Hepatocyte (in vitro differentiated cells): ENCODE measurements around the gene NUCKS1. TPM values are rescaled to one million over a fixed set of nuclear protein-coding genes. Genes with fewer than 3 reads are reported as not detected.

Experiments
- DNase-seq: peaks from one replicate; pipeline ENCODE4 v3.0.0-alpha.2; 2016; ENCODE audit warnings: low spot score
- H2AFZ ChIP-seq: fragments of 200-600 bp; sonication (generic); 2 replicates; pipeline ENCODE4 v1.6.0; 2016; ENCODE audit warnings: antibody characterized with exemption, mild to moderate bottlenecking
- H3K27ac ChIP-seq: fragments of 200-600 bp; sonication (generic); 2 replicates; pipeline ENCODE4 v1.5.1; 2016; ENCODE audit warnings: mild to moderate bottlenecking
- H3K27me3 ChIP-seq: fragments of 200-600 bp; sonication (generic); 2 replicates; pipeline ENCODE4 v1.6.1; 2016
- H3K36me3 ChIP-seq: fragments of 200-600 bp; sonication (generic); replicated peaks from 2 replicates; pipeline ENCODE4 v1.5.1; 2016; ENCODE audit warnings: low read depth; ENCODE audit not compliant: insufficient read depth
- H3K4me1 ChIP-seq: fragments of 200-600 bp; sonication (generic); 2 replicates; pipeline ENCODE4 v1.5.1; 2016; ENCODE audit warnings: mild to moderate bottlenecking, moderate library complexity; ENCODE audit not compliant: insufficient read depth
- H3K4me2 ChIP-seq: fragments of 200-600 bp; sonication (generic); 2 replicates; pipeline ENCODE4 v1.6.0; 2016
- H3K4me3 ChIP-seq: fragments of 200-600 bp; sonication (generic); 2 replicates; pipeline ENCODE4 v1.5.1; 2016; ENCODE audit warnings: mild to moderate bottlenecking
- H3K79me2 ChIP-seq: fragments of 200-600 bp; sonication (generic); 2 replicates; pipeline ENCODE4 v1.6.0; 2017; ENCODE audit warnings: mild to moderate bottlenecking
- H3K9me2 ChIP-seq: fragments of 200-600 bp; sonication (generic); replicated peaks from 2 replicates; pipeline ENCODE4 v1.6.0; 2017; ENCODE audit warnings: mild to moderate bottlenecking; ENCODE audit not compliant: insufficient read depth
- H3K9me3 ChIP-seq: fragments of 200-600 bp; sonication (generic); 2 replicates; pipeline ENCODE4 v1.5.1; 2016; ENCODE audit warnings: low read depth, mild to moderate bottlenecking
- H4K20me1 ChIP-seq: fragments of 200-600 bp; sonication (generic); 2 replicates; pipeline ENCODE4 v1.6.0; 2016; ENCODE audit warnings: mild to moderate bottlenecking; ENCODE audit not compliant: insufficient read depth, poor library complexity, severe bottlenecking
- EZH2 ChIP-seq: fragments of 200-600 bp; sonication (generic); IDR thresholded peaks from 2 replicates; pipeline ENCODE4 v1.6.1; 2016; ENCODE audit warnings: antibody characterized with exemption, mild to moderate bottlenecking, borderline replicate concordance
- EZH2phosphoT487 ChIP-seq: fragments of 200-600 bp; sonication (generic); IDR thresholded peaks from one replicate; pipeline ENCODE4 v1.6.1; 2018; ENCODE audit warnings: antibody characterized with exemption, mild to moderate bottlenecking, low read depth, moderate library complexity; ENCODE audit not compliant: unreplicated experiment, severe bottlenecking
- WGBS: methylation state at CpG from one replicate; pipeline ENCODE4 v1.1.6; 2016; ENCODE audit warnings: low lambda C conversion rate; ENCODE audit errors: missing lambda C conversion rate; 5-methylcytosine and 5-hydroxymethylcytosine counted together
- polyA plus RNA-seq: library from polyadenylated mRNA; unstranded; fragments of >200 nt; fragmentation: Nextera tagmentation; extraction: Ambion mirVana; gene quantifications from 2 replicates; pipeline ENCODE4 v1.2.1, GENCODE V29; 2016
- total RNA-seq: library from RNA; depleted of rRNA; stranded (reverse); fragments of >200 nt; gene quantifications from 2 replicates; pipeline ENCODE4 v1.2.3, GENCODE V29; 2014
- TF ChIP-seq, protein P1 (sequence below): fragments of 200-600 bp; sonication (generic); IDR thresholded peaks from 2 replicates; pipeline ENCODE4 v1.5.1; 2016; ENCODE audit warnings: antibody characterized with exemption, mild to moderate bottlenecking; ENCODE audit not compliant: poor library complexity

Gene NUCKS1
- total and polyA plus RNA-seq, 2 experiments from 2014 or later: 28.4 to 143 TPM

DNA sequence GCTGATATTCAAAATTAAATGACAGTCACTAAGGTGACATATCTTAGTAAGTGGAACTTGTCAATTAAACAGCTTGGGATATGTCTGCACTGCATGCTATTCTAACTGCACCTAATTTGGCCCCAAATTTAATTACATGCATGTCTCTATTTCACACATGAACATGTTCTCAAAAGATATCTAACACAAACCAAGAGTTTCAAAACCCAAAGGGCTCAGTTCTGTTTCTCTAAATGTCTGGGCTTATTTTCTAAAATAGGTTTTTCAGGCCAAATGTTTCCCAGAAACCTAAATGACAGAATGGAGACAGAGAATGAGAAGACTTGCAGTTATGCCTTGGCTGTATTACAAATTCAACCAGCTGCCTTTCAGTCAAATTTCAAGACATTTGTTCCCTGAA lies 14.0 kb upstream of the NUCKS1 start:
- no peak for DNase-seq
- H2AFZ ChIP-seq: no peak overlapping the region
- no peaks in the 10 kb centered on the region for H3K4me1 ChIP-seq
- H3K79me2 ChIP-seq: no peaks in the 10 kb centered on the region
- no peaks in the 10 kb centered on the region for H3K27me3 ChIP-seq
- H3K9me2 ChIP-seq: no peaks in the 10 kb centered on the region
- H3K4me2 ChIP-seq: no peak overlapping the region
- H3K36me3 ChIP-seq: no peaks in the 10 kb centered on the region
- H3K27ac ChIP-seq: no peak overlapping the region
- no peak overlapping the region for H3K4me3 ChIP-seq
- no peaks in the 10 kb centered on the region for H3K9me3 ChIP-seq
- no peaks in the 10 kb centered on the region for H4K20me1 ChIP-seq
- no peak for TF ChIP-seq EZH2

DNA sequence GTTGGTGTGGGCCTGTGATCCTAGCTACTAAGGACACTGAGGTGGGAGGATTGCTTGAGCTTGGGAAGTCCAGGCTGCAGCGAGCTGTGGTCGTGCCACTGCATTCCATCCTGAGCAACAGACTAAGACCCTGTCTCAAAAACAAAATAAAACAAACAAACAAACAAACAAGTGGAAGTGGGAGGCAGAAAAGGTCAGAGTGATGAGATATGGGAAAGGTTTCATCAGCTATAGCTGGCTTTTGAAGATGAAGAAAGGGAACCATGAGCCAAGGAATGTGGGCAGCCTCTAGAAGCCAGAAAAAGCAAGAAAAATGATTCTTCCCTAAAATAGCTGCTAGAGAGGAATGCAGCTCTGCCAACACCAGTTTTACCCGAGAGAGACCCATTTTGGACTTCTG lies 10.6 kb upstream of the NUCKS1 start:
- DNase-seq: no peak

DNA sequence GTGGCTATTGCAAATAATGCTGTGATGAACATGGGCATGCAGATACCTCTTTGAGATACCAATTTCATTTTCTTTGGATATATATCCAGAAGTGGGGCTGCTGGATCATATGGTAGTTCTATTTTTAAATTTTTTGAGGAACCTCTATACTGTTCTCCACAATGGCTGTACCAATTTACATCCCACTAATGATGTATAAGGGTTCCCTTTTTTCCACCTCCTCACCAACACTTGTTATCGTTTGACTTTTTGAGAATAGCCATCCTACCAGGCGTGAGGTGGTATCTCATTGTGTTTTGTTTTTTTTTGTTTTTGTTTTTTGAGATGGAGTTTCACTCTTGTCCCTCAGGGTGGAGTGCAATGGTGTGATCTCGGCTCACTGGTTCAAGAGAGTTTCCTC lies 6.6 kb upstream of the NUCKS1 start:
- Histone ChIP-seq H4K20me1 (no peaks in the 10 kb centered on the region), H3K9me3 (no peaks in the 10 kb centered on the region), H3K4me1 (no peaks in the 10 kb centered on the region), H3K4me3 (no peak overlapping the region), H3K4me2 (no peak overlapping the region), H3K27ac (no peak overlapping the region), H3K27me3 (no peaks in the 10 kb centered on the region), H2AFZ (no peak overlapping the region), H3K9me2 (no peaks in the 10 kb centered on the region), H3K79me2 (no peaks in the 10 kb centered on the region), H3K36me3 (no peaks in the 10 kb centered on the region)
- DNase-seq: no peak
- TF ChIP-seq EZH2phosphoT487 (no peak), EZH2 (no peak)
- TF ChIP-seq, protein P1, sequence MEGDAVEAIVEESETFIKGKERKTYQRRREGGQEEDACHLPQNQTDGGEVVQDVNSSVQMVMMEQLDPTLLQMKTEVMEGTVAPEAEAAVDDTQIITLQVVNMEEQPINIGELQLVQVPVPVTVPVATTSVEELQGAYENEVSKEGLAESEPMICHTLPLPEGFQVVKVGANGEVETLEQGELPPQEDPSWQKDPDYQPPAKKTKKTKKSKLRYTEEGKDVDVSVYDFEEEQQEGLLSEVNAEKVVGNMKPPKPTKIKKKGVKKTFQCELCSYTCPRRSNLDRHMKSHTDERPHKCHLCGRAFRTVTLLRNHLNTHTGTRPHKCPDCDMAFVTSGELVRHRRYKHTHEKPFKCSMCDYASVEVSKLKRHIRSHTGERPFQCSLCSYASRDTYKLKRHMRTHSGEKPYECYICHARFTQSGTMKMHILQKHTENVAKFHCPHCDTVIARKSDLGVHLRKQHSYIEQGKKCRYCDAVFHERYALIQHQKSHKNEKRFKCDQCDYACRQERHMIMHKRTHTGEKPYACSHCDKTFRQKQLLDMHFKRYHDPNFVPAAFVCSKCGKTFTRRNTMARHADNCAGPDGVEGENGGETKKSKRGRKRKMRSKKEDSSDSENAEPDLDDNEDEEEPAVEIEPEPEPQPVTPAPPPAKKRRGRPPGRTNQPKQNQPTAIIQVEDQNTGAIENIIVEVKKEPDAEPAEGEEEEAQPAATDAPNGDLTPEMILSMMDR: no peak
- WGBS: 100% methylated on average over 3 of the region's 3 CpGs

More for the DNA sequence above, 10.6 kb upstream of the NUCKS1 start:
- no peaks in the 10 kb centered on the region for H3K79me2 ChIP-seq
- TF ChIP-seq EZH2phosphoT487: no peak
- no peak for TF ChIP-seq EZH2
- TF ChIP-seq, protein P1: no peak
- no peak overlapping the region for H3K4me3 ChIP-seq
- H3K9me3 ChIP-seq: no peaks in the 10 kb centered on the region
- no peak overlapping the region for H3K27ac ChIP-seq
- H2AFZ ChIP-seq: no peak overlapping the region
- H3K4me2 ChIP-seq: no peak overlapping the region
- no peaks in the 10 kb centered on the region for H3K9me2 ChIP-seq
- no peaks in the 10 kb centered on the region for H3K4me1 ChIP-seq
- 81% methylated on average over 3 of the region's 3 CpGs for WGBS
- H4K20me1 ChIP-seq: no peaks in the 10 kb centered on the region
- H3K27me3 ChIP-seq: no peaks in the 10 kb centered on the region
- no peaks in the 10 kb centered on the region for H3K36me3 ChIP-seq

GRCh38 chr1:205754857-205755256 lies 4.9 kb upstream of the NUCKS1 start:
- Histone ChIP-seq H3K4me3 (no peak overlapping the region), H3K27me3 (no peaks in the 10 kb centered on the region), H3K4me2 (no peak overlapping the region), H3K9me3 (no peaks in the 10 kb centered on the region), H3K4me1 (no peaks in the 10 kb centered on the region), H3K36me3 (no peaks in the 10 kb centered on the region), H3K27ac (no peak overlapping the region), H2AFZ (no peak overlapping the region), H3K79me2 (no peaks in the 10 kb centered on the region), H3K9me2 (no peaks in the 10 kb centered on the region), H4K20me1 (no peaks in the 10 kb centered on the region)
- WGBS: 78% methylated on average over 5 of the region's 5 CpGs
- DNase-seq: no peak
- no peak for TF ChIP-seq EZH2
- TF ChIP-seq, protein P1: no peak
- TF ChIP-seq EZH2phosphoT487: no peak
